PC-3 (cell line): ENCODE measurements around the gene UBAC1. TPM values are rescaled to one million over a fixed set of nuclear protein-coding genes. Genes with fewer than 3 reads are reported as not detected.

Source experiments
- ATAC-seq: fragments of 200-7000 bp; cut with Tn5 transposase; 2 replicates; pipeline ENCODE4 v1.9.1; 2020; ENCODE audit warnings: mild to moderate bottlenecking, moderate library complexity
- BruUV-seq: library from RNA; stranded (reverse); fragments of 400-500 nt; replicated peaks from 2 replicates; lab custom pipeline; 2021; lab: Mats Ljungman, UMichigan
- CTCF ChIA-PET: fragments of 300-600 bp; sonication (Branson Sonifier 250); formaldehyde crosslinking; loops from one replicate; lab custom pipeline; 2022; ENCODE audit warnings: antibody characterized with exemption; lab: Charles Lee
- POLR2A ChIA-PET: fragments of 300-600 bp; sonication (Branson Sonifier 250); formaldehyde crosslinking; loops from one replicate; lab custom pipeline; 2022; ENCODE audit warnings: antibody characterized with exemption; ENCODE audit not compliant: unreplicated experiment; lab: Charles Lee
- DNase-seq: peaks from one replicate; pipeline ENCODE4 v3.0.0-alpha.2; 2015
- H2AFZ ChIP-seq: fragments of 300-600 bp; sonication (generic); 2 replicates; pipeline ENCODE4 v1.6.0; 2016; ENCODE audit warnings: antibody characterized with exemption, low read length
- H3F3A ChIP-seq: fragments of 300-600 bp; sonication (generic); one replicate; pipeline ENCODE4 v1.6.0; 2017; ENCODE audit warnings: antibody characterized with exemption, low read length, control low read depth, mild to moderate bottlenecking; ENCODE audit not compliant: unreplicated experiment
- H3K27ac ChIP-seq: fragments of 300-600 bp; sonication (generic); 2 replicates; pipeline ENCODE4 v1.5.1; 2016; ENCODE audit warnings: mild to moderate bottlenecking, low read length
- H3K27me3 ChIP-seq: fragments of 300-600 bp; sonication (generic); 2 replicates; pipeline ENCODE4 v1.6.1; 2016; ENCODE audit warnings: low read length, mixed read lengths
- H3K36me3 ChIP-seq: fragments of 300-600 bp; sonication (generic); 2 replicates; pipeline ENCODE4 v1.6.1; 2016; ENCODE audit warnings: low read depth, mixed run types, low read length, mixed read lengths
- H3K4me1 ChIP-seq: fragments of 300-600 bp; sonication (generic); 2 replicates; pipeline ENCODE4 v1.5.1; 2016; ENCODE audit warnings: low read length; ENCODE audit not compliant: insufficient read depth
- H3K4me2 ChIP-seq: fragments of 300-600 bp; sonication (generic); 2 replicates; pipeline ENCODE4 v1.6.0; 2016; ENCODE audit warnings: low read length
- H3K4me3 ChIP-seq: fragments of 300-600 bp; sonication (generic); 2 replicates; pipeline ENCODE4 v1.5.1; 2016; ENCODE audit warnings: mild to moderate bottlenecking, low read length, mixed read lengths
- H3K79me2 ChIP-seq: fragments of 300-600 bp; sonication (generic); 2 replicates; pipeline ENCODE4 v1.6.1; 2017; ENCODE audit warnings: low read length, mixed read lengths
- H3K9ac ChIP-seq: fragments of 300-600 bp; sonication (generic); 2 replicates; pipeline ENCODE4 v1.6.0; 2016; ENCODE audit warnings: mild to moderate bottlenecking, low read length
- H3K9me2 ChIP-seq: fragments of 300-600 bp; sonication (generic); replicated peaks from 2 replicates; pipeline ENCODE4 v1.6.1; 2016; ENCODE audit warnings: mixed run types, low read length, mixed read lengths
- H3K9me3 ChIP-seq: fragments of 300-600 bp; sonication (generic); 2 replicates; pipeline ENCODE4 v1.6.1; 2016; ENCODE audit warnings: low read length, mixed read lengths
- H4K20me1 ChIP-seq: fragments of 300-600 bp; sonication (generic); 2 replicates; pipeline ENCODE4 v1.6.1; 2016; ENCODE audit warnings: low read length, mixed read lengths
- CTCF ChIP-seq: fragments of 300-600 bp; sonication (generic); conservative IDR thresholded peaks from 2 replicates; pipeline ENCODE4 v1.5.1; 2017; ENCODE audit warnings: antibody characterized with exemption, low read depth, mild to moderate bottlenecking, low read length
- EZH2 ChIP-seq: fragments of 300-600 bp; sonication (generic); IDR thresholded peaks from one replicate; pipeline ENCODE4 v1.6.1; 2017; ENCODE audit warnings: antibody characterized with exemption, mild to moderate bottlenecking, low read length; ENCODE audit not compliant: unreplicated experiment
- EZH2phosphoT487 ChIP-seq: fragments of 300-600 bp; sonication (generic); IDR thresholded peaks from 2 replicates; pipeline ENCODE4 v1.6.1; 2018; ENCODE audit warnings: mild to moderate bottlenecking, antibody characterized with exemption, low read length, borderline replicate concordance
- intact Hi-C: fragments of 100-400 bp; cut with micrococcal nuclease; formaldehyde crosslinking; loops from 2 replicates; pipeline ENCODE4 v1.9.0; 2023
- total RNA-seq: library from RNA; depleted of rRNA; stranded (reverse); fragments of >200 nt; gene quantifications from 2 replicates; pipeline ENCODE4 v1.2.3, GENCODE V29; 2014

Gene UBAC1
- total RNA-seq, 1 experiment from 2014 or later, result 77.3 TPM

DNA sequence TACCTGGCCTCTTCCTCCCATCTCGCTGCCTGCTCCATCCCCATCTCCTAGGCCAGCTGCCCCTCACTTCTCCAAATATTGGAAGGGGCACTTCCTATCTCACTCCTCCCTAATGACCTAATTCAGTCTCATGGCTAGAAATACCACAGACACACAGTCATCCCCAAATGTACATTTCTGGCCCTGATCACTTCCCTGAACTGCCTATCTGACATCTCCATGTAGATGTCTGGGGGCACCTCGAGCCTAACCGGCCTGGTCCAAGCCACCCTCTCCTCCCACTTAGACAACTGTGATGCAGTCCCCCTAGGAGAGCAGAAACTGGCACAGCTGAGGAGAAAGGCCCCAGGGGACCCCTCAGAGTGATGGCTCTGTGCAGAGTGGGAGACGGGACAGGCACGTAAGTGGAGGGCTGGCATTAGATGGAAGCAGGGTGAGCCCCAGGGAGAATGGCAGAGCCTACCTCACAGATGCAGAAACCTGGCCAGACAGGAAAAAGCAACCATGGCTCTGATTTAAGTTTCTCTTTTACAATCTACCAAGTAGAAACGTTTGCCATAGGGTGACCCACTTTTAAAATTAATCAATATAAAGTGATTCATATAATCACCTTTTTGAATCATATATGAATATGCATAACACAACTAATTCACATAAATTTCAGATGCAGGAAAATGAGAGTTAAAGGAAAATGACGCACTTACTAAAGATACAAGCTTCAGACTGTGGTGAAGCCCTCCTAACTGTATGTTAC lies 75.9 kb downstream of the UBAC1 start:
- POLR2A ChIA-PET, result no interaction called here
- no peak overlapping the region for H3K4me2 ChIP-seq
- no peaks in the 10 kb centered on the region for H3F3A ChIP-seq
- intact Hi-C loops, result no loop called here
- peaks cover 8% of the 10 kb centered on the region for H3K4me1 ChIP-seq
- TF ChIP-seq EZH2phosphoT487 (no peak), CTCF (no peak), EZH2 (no peak)
- H3K27ac ChIP-seq, result no peak overlapping the region
- peaks cover 75% of the 10 kb centered on the region for H3K79me2 ChIP-seq
- BruUV-seq, result no TSS peak
- H4K20me1 ChIP-seq, result peaks cover 35% of the 10 kb centered on the region; the same call in 1 of the 2 replicates
- no peaks in the 10 kb centered on the region for H3K36me3 ChIP-seq
- H2AFZ ChIP-seq, result no peak overlapping the region
- DNase-seq (peak; percentile 10), ATAC-seq (peak; percentile 46; the same call in 1 of the 2 replicates)
- no peaks in the 10 kb centered on the region for H3K27me3 ChIP-seq
- H3K4me3 ChIP-seq, result no peak overlapping the region
- H3K9me2 ChIP-seq, result no peaks in the 10 kb centered on the region
- H3K9me3 ChIP-seq, result no peaks in the 10 kb centered on the region
- CTCF ChIA-PET, result no interaction called here
- no peak overlapping the region for H3K9ac ChIP-seq

- ATAC-seq (0 out of 2 replicates have a peak, but pooled peaks have one; percentile 13), DNase-seq (peak; percentile 12)
- BruUV-seq, result no TSS peak
- Histone ChIP-seq H3K9me3 (no peaks in the 10 kb centered on the region), H3K79me2 (peaks cover 70% of the 10 kb centered on the region), H3K9ac (no peak overlapping the region), H3K4me3 (no peak overlapping the region), H2AFZ (no peak overlapping the region), H3K9me2 (no peaks in the 10 kb centered on the region), H3F3A (no peaks in the 10 kb centered on the region), H3K4me1 (peaks cover 8% of the 10 kb centered on the region), H3K27ac (no peak overlapping the region), H4K20me1 (peaks cover 33% of the 10 kb centered on the region; the same call in 1 of the 2 replicates), H3K27me3 (no peaks in the 10 kb centered on the region), H3K4me2 (no peak overlapping the region), H3K36me3 (no peaks in the 10 kb centered on the region)
- no peak for TF ChIP-seq CTCF
- TF ChIP-seq EZH2phosphoT487, result no peak
- TF ChIP-seq EZH2, result no peak
- CTCF ChIA-PET, result no interaction called here
- intact Hi-C loops, result no loop called here
- POLR2A ChIA-PET, result interaction anchor here (0.5 kb wide), 1 partner anchor 21 kb away, joined by 4 read pairs; no protein-coding TSS in a partner anchor
Measured at GRCh38 chr9:135884328-135885035, 76.7 kb downstream of the UBAC1 start.
